GM18508 (cell line): ENCODE results near the gene ACP7.
"Not testable (repeated sequence)": the region's sequence is repeated elsewhere in the genome, so short reads cannot be mapped to it uniquely, and the experiment has no call there.

Experiments used
- ATAC-seq: cut with Tn5 transposase; IDR thresholded peaks from one replicate; pipeline ENCODE4 v1.9.1; 2021; ENCODE audit warnings: moderate number of reproducible peaks; ENCODE audit not compliant: insufficient read depth, unreplicated experiment

ACP7 gene

GRCh38 chr19:39074942-39075341, 9.2 kb upstream of the ACP7 start:
- no peak for ATAC-seq

GRCh38 chr19:39077323-39077722, 6.8 kb upstream of the ACP7 start:
- ATAC-seq: no peak

DNA sequence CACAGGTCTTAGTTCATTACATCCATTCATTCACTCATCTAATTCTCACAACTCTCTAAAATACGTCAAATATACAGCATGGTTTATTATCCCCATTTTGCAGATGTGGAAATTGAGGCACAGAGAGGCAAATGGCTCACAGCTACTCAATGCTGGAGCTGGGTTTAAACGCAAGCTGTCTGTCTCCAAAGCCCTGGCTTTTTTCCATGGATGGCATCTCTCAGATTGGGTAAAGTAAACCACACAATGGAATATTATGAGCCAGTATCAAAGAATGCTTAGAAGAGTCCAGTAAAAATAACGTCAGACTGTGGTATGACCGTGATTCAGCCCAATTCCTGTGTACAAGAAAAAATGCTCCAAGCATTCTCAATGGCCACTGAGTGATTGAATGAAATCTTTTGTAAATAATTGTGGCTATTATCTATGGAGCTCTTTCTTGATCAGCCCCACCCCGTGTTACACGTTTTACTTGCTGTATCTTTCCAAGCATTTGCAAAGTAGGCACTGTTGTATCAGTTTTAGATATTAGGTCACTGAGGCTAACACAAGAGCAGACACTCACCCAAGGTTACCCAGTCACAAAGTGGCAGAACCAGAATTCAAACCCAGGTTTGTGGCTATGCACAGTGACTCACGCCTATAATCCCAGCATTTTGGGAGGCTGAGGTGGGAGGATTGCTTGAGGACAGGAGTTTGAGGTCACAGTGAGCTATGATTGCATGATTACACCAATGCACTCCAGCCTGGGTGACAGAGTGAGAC, 5.5 kb upstream of the ACP7 start:
- no peak for ATAC-seq

DNA sequence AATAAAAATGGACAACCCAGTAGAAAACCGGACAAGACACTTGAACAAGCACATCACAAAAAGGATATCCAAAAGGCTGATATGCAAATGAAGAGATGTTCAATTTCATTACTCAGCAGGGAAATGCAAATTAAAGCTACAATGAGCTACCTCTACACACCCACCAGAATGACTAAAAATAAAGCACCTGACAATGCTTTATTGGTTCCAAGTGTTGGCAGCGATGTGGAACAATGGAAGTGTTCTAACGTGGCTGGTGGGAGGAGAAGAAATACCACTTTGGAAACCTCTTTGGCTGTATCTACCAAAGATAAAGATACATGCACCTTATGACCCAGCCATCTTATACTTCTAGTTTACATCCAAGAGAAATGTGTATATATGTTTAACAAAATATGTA, 3.7 kb upstream of the ACP7 start:
- ATAC-seq: no peak

DNA sequence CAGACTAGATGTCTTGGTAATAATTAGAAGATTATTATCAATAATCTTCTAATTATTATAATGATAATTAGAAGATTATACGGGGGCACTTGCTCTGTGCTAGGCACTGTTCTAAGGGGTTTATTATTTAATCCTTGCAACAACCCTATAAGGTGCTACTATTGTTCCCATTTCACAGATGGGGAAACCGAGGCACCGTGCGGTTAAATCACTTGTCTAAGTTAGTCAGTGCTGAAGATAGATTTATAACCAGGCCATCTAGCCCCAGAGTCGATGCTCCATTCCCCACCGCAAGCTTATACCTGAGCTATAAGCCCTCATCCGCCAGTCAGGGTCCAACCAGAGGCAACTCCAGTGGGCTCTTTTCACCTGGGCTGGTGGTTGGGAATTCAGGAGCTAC, 2.0 kb upstream of the ACP7 start:
- ATAC-seq: no peak

DNA sequence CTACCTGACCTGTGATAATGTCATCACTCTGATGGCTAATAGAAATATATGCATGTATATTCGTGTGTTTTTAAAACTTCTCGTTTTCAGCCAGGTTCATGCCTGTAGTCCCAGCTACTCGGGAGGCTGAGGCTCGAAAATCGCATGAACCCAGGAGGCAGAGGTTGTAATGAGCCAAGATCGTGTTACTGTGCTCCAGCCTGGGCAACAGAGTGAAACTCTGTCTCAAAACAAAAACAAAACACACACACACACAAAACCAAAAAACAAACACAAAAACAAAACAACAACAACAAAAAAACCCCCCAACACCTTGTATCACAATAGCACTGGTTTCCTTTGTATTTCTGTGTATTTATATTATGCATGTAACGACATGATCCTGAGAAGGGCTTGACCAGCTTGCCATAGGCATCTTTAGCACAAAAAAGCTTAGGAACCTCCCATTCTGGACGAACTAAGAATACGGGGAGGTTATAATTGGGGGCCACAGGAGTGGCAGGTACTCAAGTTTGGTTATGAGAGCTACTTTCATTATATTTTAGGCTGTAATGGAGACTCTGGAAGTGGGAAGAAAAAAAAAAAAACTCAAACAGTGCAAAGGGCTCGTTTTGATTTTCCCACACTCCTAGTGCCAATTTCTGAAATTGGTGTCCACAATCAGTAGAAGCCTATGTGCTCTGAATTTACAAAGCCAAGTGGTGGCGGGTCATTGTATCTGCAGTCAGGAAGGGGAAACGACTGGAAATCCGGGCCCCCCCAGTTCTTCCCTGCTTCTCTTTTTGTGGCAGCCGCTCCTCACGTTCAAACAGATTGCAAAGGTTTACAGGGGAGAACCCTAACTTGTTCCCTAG, 1.2 kb upstream of the ACP7 start:
- ATAC-seq: no peak

GRCh38 chr19:39083599-39083982, 577 bp upstream of the ACP7 start:
- no peak for ATAC-seq

- ATAC-seq: no peak
These were observed 538 bp downstream of the ACP7 start for GRCh38 chr19:39084732-39085080.

DNA sequence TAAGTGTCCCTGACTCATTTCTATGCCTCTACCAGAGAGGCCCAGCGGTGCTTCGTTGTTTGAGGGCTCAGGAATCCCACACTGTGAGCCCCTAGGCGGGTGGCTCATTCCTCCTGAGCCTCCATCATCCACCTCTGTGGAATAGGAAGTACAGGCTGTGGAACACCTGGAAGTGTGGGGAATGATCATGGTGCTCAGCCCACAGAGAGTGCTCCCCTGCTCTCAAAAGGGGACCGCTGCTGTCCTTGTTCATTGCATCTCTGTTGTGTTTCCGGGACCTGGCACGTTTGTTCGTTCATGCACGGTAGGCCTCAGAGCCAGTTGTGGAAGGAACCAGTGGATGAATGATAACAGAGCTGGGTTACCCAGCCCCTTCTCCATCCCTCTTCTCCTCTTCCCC, 1.2 kb downstream of the ACP7 start:
- no peak for ATAC-seq

- no peak for ATAC-seq
These were observed 2.2 kb downstream of the ACP7 start for GRCh38 chr19:39086386-39086785.

- no peak for ATAC-seq
These were observed 3.9 kb downstream of the ACP7 start for GRCh38 chr19:39087907-39088686.

DNA sequence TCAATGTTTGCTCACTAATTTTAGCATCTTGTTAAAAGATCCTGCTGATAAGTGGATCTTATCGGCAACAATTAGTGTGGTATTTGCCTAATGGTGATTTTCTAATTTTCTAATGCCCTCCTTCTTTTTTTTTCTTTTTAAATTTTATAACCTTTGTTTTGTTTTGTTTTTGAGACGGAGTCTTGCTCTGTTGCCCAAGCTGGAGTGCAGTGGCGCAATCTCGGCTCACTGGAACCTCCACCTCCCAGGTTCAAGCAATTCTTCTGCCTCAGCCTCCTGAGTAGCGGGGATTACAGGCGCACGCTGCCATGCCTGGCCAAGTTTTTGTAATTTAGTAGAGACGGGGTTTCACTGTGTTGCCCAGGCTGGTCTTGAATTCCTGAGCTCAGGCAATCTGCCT, 5.8 kb downstream of the ACP7 start:
- not testable (repeated sequence) for ATAC-seq

- no peak for ATAC-seq
These were observed 6.7 kb downstream of the ACP7 start for GRCh38 chr19:39090881-39091280.

DNA sequence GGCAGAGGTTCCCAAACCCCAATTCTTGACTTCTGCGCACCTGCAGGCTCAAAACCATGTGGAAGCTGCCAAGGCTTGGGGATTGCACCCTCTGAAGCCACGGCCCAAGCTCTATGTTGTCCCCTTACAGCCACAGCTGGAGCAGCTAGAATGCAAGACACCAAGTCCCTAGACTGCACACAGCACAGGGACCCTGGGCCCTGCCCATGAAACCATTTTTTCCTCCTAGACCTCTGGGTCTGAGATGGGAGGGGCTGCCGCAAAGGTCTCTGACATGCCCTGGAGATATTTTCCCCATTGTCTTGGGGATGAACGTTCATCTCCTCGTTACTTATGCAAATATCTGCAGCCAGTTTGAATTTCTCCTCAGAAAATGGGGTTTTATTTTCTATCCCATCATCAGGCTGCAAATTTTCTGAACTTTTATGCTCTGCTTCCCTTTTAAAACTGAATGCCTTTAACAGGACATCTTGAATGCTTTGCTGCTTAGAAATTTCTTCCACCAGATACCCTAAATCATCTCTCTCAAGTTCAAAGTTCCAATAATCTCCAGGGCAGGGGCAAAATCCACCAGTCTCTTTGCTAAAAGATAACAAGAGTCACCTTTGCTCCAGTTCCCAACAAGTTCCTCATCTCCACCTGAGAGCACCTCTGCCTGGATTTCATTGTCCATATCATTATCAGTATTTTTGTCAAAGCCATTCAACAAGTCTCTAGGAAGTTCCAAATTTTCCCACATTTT, 11.8 kb downstream of the ACP7 start:
- ATAC-seq: not testable (repeated sequence)

DNA sequence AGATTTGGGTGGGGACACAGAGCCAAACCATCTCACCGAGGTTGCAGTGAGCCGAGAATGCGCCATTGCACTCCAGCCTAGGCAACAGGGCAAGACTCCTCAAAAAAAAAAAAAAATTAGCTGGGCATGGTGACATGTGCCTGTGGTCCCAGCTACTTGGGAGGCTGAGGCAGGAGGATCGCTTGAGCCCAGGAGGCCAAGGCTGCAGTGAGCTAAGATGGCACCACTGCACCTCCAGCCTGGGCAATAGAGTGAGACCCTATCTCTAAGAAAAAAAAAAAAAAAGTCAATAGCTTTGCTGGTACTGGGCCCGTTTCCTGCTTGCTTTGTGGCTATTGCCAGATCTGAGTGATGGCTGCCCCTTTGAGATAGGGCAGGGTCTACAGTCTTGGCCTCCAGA, 13.1 kb downstream of the ACP7 start:
- ATAC-seq: no peak

GRCh38 chr19:39097721-39098120, 13.6 kb downstream of the ACP7 start:
- no peak for ATAC-seq

GRCh38 chr19:39098365-39099269, 14.4 kb downstream of the ACP7 start:
- ATAC-seq: no peak

- ATAC-seq: no peak
These were observed 15.2 kb downstream of the ACP7 start for GRCh38 chr19:39099341-39099740.

DNA sequence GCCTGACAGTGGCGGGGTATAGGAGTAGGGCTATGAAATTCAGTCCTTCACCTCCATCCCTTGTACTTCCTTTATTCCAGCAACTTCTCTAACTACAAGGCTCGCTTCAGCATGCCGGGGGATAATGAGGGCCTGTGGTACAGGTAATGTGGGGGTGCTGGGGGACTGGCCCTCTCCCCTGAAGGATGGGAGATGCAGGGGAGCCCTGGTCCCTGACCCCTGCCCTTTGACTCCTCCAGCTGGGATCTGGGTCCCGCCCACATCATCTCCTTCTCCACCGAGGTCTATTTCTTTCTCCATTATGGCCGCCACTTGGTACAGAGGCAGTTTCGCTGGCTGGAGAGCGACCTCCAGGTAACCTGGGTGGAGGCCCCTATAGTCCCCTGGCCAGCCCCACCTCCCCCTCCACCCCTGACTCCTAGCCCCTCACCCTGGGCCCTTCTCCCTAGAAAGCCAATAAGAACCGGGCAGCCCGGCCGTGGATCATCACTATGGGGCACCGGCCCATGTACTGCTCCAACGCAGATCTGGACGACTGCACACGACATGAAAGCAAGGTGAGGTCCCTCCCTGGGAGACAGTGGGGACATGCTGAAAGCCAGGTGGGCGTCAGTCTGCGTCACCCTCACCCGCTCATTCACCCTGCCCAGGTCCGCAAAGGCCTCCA, 16.5 kb downstream of the ACP7 start:
- ATAC-seq: no peak
